Activated CD4-positive, alpha-beta T cell treated with anti-CD3 and anti-CD28 coated beads for 24 hours (primary cell): ENCODE results near the gene FGG.

ENCODE experiments used
- DNase-seq, 2 donors: peaks; one replicate each; pipeline ENCODE4 v3.0.0-alpha.2; 2020; ENCODE audit warnings: low read depth in 2 of 2

The FGG gene

GRCh38 chr4:154612472-154613414 lies at the start of gene FGG:
TSS of gene FGG (minus strand) at chr4:154612656. CDS start at chr4:154612609, 47 bp downstream.
- no peak for DNase-seq

- no peak for DNase-seq
Observed at GRCh38 chr4:154660052-154660451, 47.6 kb upstream of the FGG start.

GRCh38 chr4:154658680-154659405 lies 46.4 kb upstream of the FGG start:
- no peak for DNase-seq

GRCh38 chr4:154643493-154643892 lies 31.0 kb upstream of the FGG start:
- DNase-seq: no peak

GRCh38 chr4:154642373-154643009 lies 30.0 kb upstream of the FGG start:
- no peak for DNase-seq

- no peak for DNase-seq
Observed at GRCh38 chr4:154640999-154641398, 28.5 kb upstream of the FGG start.

- no peak for DNase-seq
Observed at GRCh38 chr4:154634058-154634457, 21.6 kb upstream of the FGG start.

GRCh38 chr4:154631828-154632227 lies 19.4 kb upstream of the FGG start:
- no peak for DNase-seq

GRCh38 chr4:154630324-154630723 lies 17.9 kb upstream of the FGG start:
- no peak for DNase-seq

- DNase-seq: peak; percentile 30 to 44
Observed at GRCh38 chr4:154626793-154627484, 14.5 kb upstream of the FGG start.

GRCh38 chr4:154625971-154626370 lies 13.5 kb upstream of the FGG start:
- no peak for DNase-seq

- no peak for DNase-seq
Observed at GRCh38 chr4:154623995-154624394, 11.5 kb upstream of the FGG start.

- DNase-seq: no peak
Observed at GRCh38 chr4:154623436-154623835, 11.0 kb upstream of the FGG start.

GRCh38 chr4:154622598-154622997 lies 10.1 kb upstream of the FGG start:
- no peak for DNase-seq

GRCh38 chr4:154620111-154620510 lies 7.7 kb upstream of the FGG start:
- no peak for DNase-seq

- peak; percentile 24 to 33 for DNase-seq
Observed at GRCh38 chr4:154618708-154619315, 6.4 kb upstream of the FGG start.

GRCh38 chr4:154617820-154618317 lies 5.4 kb upstream of the FGG start:
- no peak for DNase-seq

GRCh38 chr4:154616731-154617130 lies 4.3 kb upstream of the FGG start:
- DNase-seq: no peak

GRCh38 chr4:154616287-154616686 lies 3.8 kb upstream of the FGG start:
- no peak for DNase-seq

- no peak for DNase-seq
Observed at GRCh38 chr4:154615211-154615610, 2.8 kb upstream of the FGG start.

GRCh38 chr4:154614306-154614705 lies 1.9 kb upstream of the FGG start:
- no peak for DNase-seq
